HCT116 (cell line): ENCODE data around the gene CBR4. TPM values are rescaled to one million over a fixed set of nuclear protein-coding genes. Genes with fewer than 3 reads are reported as not detected.

Experiments used
- ATAC-seq: fragments of 200-7000 bp; cut with Tn5 transposase; 2 replicates; pipeline ENCODE4 v1.9.1; 2020; ENCODE audit warnings: mild to moderate bottlenecking, moderate library complexity
- BruUV-seq: library from RNA; stranded (reverse); fragments of 400-500 nt; replicated peaks from 2 replicates; lab custom pipeline; 2021; lab: Mats Ljungman, UMichigan
- CTCF ChIA-PET: fragments of 300-600 bp; sonication (Branson Sonifier 250); formaldehyde crosslinking; loops from one replicate; lab custom pipeline; 2021; ENCODE audit warnings: antibody characterized with exemption; lab: Charles Lee
- POLR2A ChIA-PET: fragments of 300-600, 350-600 bp; sonication (Branson Sonifier 250); formaldehyde crosslinking; loops from one replicate; lab custom pipeline; 2021; ENCODE audit warnings: antibody characterized with exemption; lab: Charles Lee
- RAD21 ChIA-PET, 2 experiments: fragments of 300-600 bp; sonication (Branson Sonifier 250); formaldehyde crosslinking; loops; one replicate each; lab custom pipeline; 2023; ENCODE audit warnings: low total read pairs in 2 of 2; ENCODE audit not compliant: uncharacterized antibody in 2 of 2, unreplicated experiment in 2 of 2, low non-redundant PET in 1 of 2; lab: Charles Lee
- DNase-seq: peaks from one replicate; pipeline ENCODE4 v3.0.0-alpha.2; 2010; ENCODE audit warnings: low read depth, low spot score
- H2AFZ ChIP-seq: fragments of 200-600 bp; shearing (Covaris generic), sonication (generic); 2 replicates; pipeline ENCODE4 v1.6.1; 2017; ENCODE audit warnings: low read depth, mixed run types, mixed read lengths, antibody characterized with exemption, low read length; ENCODE audit not compliant: poor library complexity, severe bottlenecking
- H3K27ac ChIP-seq: 2 replicates; pipeline ENCODE4 v1.5.1; 2012; ENCODE audit warnings: low read depth, low read length
- H3K27me3 ChIP-seq: fragments of 200-600 bp; sonication (generic); 2 replicates; pipeline ENCODE4 v1.6.1; 2016; ENCODE audit warnings: mixed run types, low read length, mixed read lengths; ENCODE audit not compliant: insufficient read depth
- H3K36me3 ChIP-seq, 2 experiments: fragments of 200-500 bp in 1 of 2; fragments of 200-600 bp in 1 of 2; sonication (Bioruptor generic) in 1 of 2; sonication (generic) in 1 of 2; 2 replicates each; pipeline versions ENCODE4 v1.5.1 to v1.6.1; 2014 to 2016; ENCODE audit warnings: low read length in 2 of 2, inconsistent platforms in 1 of 2, mixed read lengths in 1 of 2, mixed run types in 1 of 2; ENCODE audit not compliant: insufficient read depth in 2 of 2, control insufficient read depth in 1 of 2
- H3K4me1 ChIP-seq, 2 experiments: fragments of 200-600 bp in 1 of 2; sonication (generic) in 1 of 2; 2 replicates each; pipeline versions ENCODE4 v1.5.1 to v1.6.1; 2012 to 2017; ENCODE audit warnings: low read length in 2 of 2, inconsistent platforms in 1 of 2, mild to moderate bottlenecking in 1 of 2, mixed read lengths in 1 of 2, mixed run types in 1 of 2, moderate library complexity in 1 of 2; ENCODE audit not compliant: insufficient read depth in 2 of 2, control insufficient read depth in 1 of 2
- H3K4me2 ChIP-seq: fragments of 200-600 bp; sonication (generic); 2 replicates; pipeline ENCODE4 v1.6.1; 2017; ENCODE audit warnings: mixed run types, low read length, mixed read lengths
- H3K4me3 ChIP-seq, 2 experiments: fragments of 200-600 bp in 1 of 2; sonication (generic) in 1 of 2; replicated peaks in 1 of 2; 2 replicates each; pipeline ENCODE4 v1.5.1; 2011 to 2016; ENCODE audit warnings: low read length in 2 of 2, control low read depth in 1 of 2, low read depth in 1 of 2, mild to moderate bottlenecking in 1 of 2, mixed read lengths in 1 of 2, mixed run types in 1 of 2
- H3K79me2 ChIP-seq: fragments of 200-600 bp; sonication (generic); 2 replicates; pipeline ENCODE4 v1.6.1; 2017; ENCODE audit warnings: mild to moderate bottlenecking, mixed run types, low read length, moderate library complexity, mixed read lengths; ENCODE audit not compliant: insufficient read depth
- H3K9ac ChIP-seq: fragments of 200-600 bp; sonication (generic); 2 replicates; pipeline ENCODE4 v1.6.1; 2016; ENCODE audit warnings: low read length, mixed read lengths
- H3K9me2 ChIP-seq: fragments of 200-600 bp; sonication (generic), shearing (Covaris generic); 2 replicates; pipeline ENCODE4 v1.6.1; 2017; ENCODE audit warnings: mixed run types, mild to moderate bottlenecking, moderate library complexity; ENCODE audit not compliant: insufficient read depth
- H3K9me3 ChIP-seq, 2 experiments: fragments of 200-500 bp in 1 of 2; fragments of 200-600 bp in 1 of 2; sonication (Bioruptor generic) in 1 of 2; sonication (generic) in 1 of 2; 2 replicates each; pipeline ENCODE4 v1.6.1; 2014 to 2017; ENCODE audit warnings: low read length in 2 of 2, mixed read lengths in 2 of 2, inconsistent platforms in 1 of 2, low read depth in 1 of 2, mild to moderate bottlenecking in 1 of 2, mixed run types in 1 of 2, moderate library complexity in 1 of 2; ENCODE audit not compliant: control insufficient read depth in 1 of 2, insufficient read depth in 1 of 2
- H4K20me1 ChIP-seq: fragments of 200-600 bp; sonication (generic), shearing (Covaris generic); 2 replicates; pipeline ENCODE4 v1.6.1; 2017; ENCODE audit warnings: mixed run types, mild to moderate bottlenecking, moderate library complexity; ENCODE audit not compliant: insufficient read depth
- CEBPB ChIP-seq: IDR thresholded peaks from 2 replicates; pipeline ENCODE4 v1.6.1; 2012; ENCODE audit warnings: low read depth
- CTCF ChIP-seq, 3 experiments: fragments of 200-600 bp in 1 of 3; sonication (generic) in 1 of 3; IDR thresholded peaks in 2 of 3; conservative IDR thresholded peaks in 1 of 3; 2 replicates each; pipeline ENCODE4 v1.5.1; 2012 to 2017; ENCODE audit warnings: low read depth in 2 of 3, low read length in 2 of 3, antibody characterized with exemption in 1 of 3, borderline replicate concordance in 1 of 3, control low read depth in 1 of 3, mild to moderate bottlenecking in 1 of 3, mixed read lengths in 1 of 3, mixed run types in 1 of 3, moderate library complexity in 1 of 3; ENCODE audit not compliant: insufficient read depth in 1 of 3
- EGR1 ChIP-seq: IDR thresholded peaks from 2 replicates; pipeline ENCODE4 v1.6.1; 2012; ENCODE audit warnings: low read depth
- ELF1 ChIP-seq: IDR thresholded peaks from 2 replicates; pipeline ENCODE4 v1.6.1; 2012; ENCODE audit warnings: low read depth, borderline replicate concordance
- POLR2A ChIP-seq: IDR thresholded peaks from 2 replicates; pipeline ENCODE4 v1.7.0; 2011; ENCODE audit warnings: borderline replicate concordance; ENCODE audit not compliant: insufficient read depth, insufficient read length; ENCODE audit errors: extremely low read depth
- POLR2AphosphoS5 ChIP-seq: IDR thresholded peaks from 2 replicates; pipeline ENCODE4 v1.6.1; 2011; ENCODE audit warnings: mild to moderate bottlenecking, low read depth, low read length, moderate library complexity
- RAD21 ChIP-seq: IDR thresholded peaks from 2 replicates; pipeline ENCODE4 v1.6.1; 2012; ENCODE audit warnings: low read depth, mild to moderate bottlenecking
- SP1 ChIP-seq: IDR thresholded peaks from 2 replicates; pipeline ENCODE4 v1.6.1; 2012; ENCODE audit warnings: low read depth
- YY1 ChIP-seq: IDR thresholded peaks from 2 replicates; pipeline ENCODE4 v1.6.1; 2011; ENCODE audit warnings: low read length, low read depth, moderate library complexity, mild to moderate bottlenecking; ENCODE audit not compliant: insufficient replicate concordance; ENCODE audit errors: extremely low read depth
- ZFX ChIP-seq: fragments of 450-650 bp; IDR thresholded peaks from 2 replicates; pipeline ENCODE4 v1.6.1; 2017
- ZNF274 ChIP-seq: fragments of 200-500 bp; sonication (Bioruptor generic); IDR thresholded peaks from 2 replicates; pipeline ENCODE4 v1.6.1; 2014; ENCODE audit warnings: mild to moderate bottlenecking, low read depth, low read length, inconsistent platforms
- intact Hi-C: fragments of 100-400 bp; cut with micrococcal nuclease; formaldehyde crosslinking; loops from 2 replicates; pipeline ENCODE4 v1.10.0; 2022
- total RNA-seq: library from RNA; stranded (reverse); gene quantifications from one replicate; pipeline ENCODE4 v1.2.1, GENCODE V29; 2021; ENCODE audit not compliant: unreplicated experiment
- TF ChIP-seq, protein P1 (sequence below): IDR thresholded peaks from 2 replicates; pipeline ENCODE4 v1.6.1; 2012; ENCODE audit warnings: low read depth

Gene CBR4
- total RNA-seq, 1 experiment from 2014 or later: 32.3 TPM

DNA sequence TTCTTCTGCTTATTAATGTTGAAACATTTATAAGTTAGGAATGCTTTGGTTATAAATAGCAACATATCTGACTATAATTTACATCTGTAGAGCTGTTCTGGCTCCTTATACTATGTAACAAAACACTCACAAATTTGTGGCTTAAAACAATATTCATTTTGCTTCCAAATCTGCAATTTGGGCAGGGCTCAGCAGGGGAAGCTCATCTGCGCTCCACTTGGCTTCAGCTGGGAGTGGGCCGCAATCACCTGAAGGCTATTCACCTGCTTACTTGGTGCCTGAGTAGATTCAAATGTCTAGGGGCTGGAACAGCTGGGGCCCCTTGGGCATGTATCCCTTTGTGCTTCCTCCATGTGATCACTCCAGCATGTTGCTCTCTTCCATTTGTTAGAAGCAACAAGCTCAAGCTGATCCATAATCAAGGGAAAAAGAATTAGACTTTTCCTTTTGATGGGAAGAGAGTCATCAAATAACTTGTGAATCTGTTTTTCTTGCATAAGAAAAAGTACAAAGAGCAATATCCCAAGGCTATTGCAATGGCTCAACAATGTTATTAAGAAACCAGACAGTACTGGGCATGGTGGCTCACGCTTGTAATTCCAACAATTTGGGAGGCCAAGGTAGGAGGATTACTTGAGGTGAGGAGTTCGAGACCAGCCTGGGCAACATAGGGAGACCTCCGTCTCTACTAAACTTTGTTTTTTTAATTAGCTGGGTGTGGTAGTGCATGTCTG, 34.8 kb upstream of the CBR4 start:
- Histone ChIP-seq H3K9ac (no peak overlapping the region), H2AFZ (no peak overlapping the region), H3K79me2 (no peaks in the 10 kb centered on the region), H3K27ac (no peak overlapping the region), H3K4me2 (no peak overlapping the region)
- TF ChIP-seq ELF1 (no peak), YY1 (no peak), EGR1 (no peak), CTCF (IDR thresholded peaks at IDR 0.05 in 2 of 3, conservative IDR thresholded peaks at IDR 0.05 in 1 of 3; ENCODE audit: borderline replicate concordance in 1 of 3, insufficient read depth in 1 of 3, low read depth in 2 of 3, low read length in 2 of 3) (no peak), SP1 (no peak), CEBPB (no peak), POLR2A (no peak), ZNF274 (no peak), ZFX (no peak), POLR2AphosphoS5 (no peak), RAD21 (no peak)
- TF ChIP-seq, protein P1, sequence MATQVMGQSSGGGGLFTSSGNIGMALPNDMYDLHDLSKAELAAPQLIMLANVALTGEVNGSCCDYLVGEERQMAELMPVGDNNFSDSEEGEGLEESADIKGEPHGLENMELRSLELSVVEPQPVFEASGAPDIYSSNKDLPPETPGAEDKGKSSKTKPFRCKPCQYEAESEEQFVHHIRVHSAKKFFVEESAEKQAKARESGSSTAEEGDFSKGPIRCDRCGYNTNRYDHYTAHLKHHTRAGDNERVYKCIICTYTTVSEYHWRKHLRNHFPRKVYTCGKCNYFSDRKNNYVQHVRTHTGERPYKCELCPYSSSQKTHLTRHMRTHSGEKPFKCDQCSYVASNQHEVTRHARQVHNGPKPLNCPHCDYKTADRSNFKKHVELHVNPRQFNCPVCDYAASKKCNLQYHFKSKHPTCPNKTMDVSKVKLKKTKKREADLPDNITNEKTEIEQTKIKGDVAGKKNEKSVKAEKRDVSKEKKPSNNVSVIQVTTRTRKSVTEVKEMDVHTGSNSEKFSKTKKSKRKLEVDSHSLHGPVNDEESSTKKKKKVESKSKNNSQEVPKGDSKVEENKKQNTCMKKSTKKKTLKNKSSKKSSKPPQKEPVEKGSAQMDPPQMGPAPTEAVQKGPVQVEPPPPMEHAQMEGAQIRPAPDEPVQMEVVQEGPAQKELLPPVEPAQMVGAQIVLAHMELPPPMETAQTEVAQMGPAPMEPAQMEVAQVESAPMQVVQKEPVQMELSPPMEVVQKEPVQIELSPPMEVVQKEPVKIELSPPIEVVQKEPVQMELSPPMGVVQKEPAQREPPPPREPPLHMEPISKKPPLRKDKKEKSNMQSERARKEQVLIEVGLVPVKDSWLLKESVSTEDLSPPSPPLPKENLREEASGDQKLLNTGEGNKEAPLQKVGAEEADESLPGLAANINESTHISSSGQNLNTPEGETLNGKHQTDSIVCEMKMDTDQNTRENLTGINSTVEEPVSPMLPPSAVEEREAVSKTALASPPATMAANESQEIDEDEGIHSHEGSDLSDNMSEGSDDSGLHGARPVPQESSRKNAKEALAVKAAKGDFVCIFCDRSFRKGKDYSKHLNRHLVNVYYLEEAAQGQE: no peak
- TF ChIP-seq, all 23 proteins: peak for 0
- intact Hi-C loops: no loop called here
- no TSS peak for BruUV-seq
- ChIA-PET POLR2A (interaction anchor here (1.7 kb wide), 1 partner anchor 11 kb away, joined by 5 read pairs; no protein-coding TSS in a partner anchor), RAD21 (no interaction called here), CTCF (no interaction called here)
- ATAC-seq (no peak), DNase-seq (no peak)
- no peak overlapping the region for H3K4me3 ChIP-seq
- no peaks in the 10 kb centered on the region for H3K4me1 ChIP-seq
- no peaks in the 10 kb centered on the region for H3K36me3 ChIP-seq
- no peaks in the 10 kb centered on the region for H3K9me2 ChIP-seq
- no peaks in the 10 kb centered on the region for H3K27me3 ChIP-seq
- H3K9me3 ChIP-seq: no peaks in the 10 kb centered on the region
- H4K20me1 ChIP-seq: no peaks in the 10 kb centered on the region
